Mucosa of descending colon (tissue), 3 donors: ENCODE data around the gene CD300LD. TPM values are rescaled to one million over a fixed set of nuclear protein-coding genes. Genes with fewer than 3 reads are reported as not detected.

Experiments used
- ATAC-seq: fragments of 200-7000 bp; cut with Tn5 transposase; one replicate; pipeline ENCODE4 v1.9.1; 2020; ENCODE audit warnings: mild to moderate bottlenecking, moderate library complexity
- DNase-seq, 3 donors: peaks; one replicate each; pipeline ENCODE4 v3.0.0-alpha.2; 2020
- H3K36me3 ChIP-seq: fragments of 200-600 bp; one replicate; pipeline ENCODE4 v1.8.0; 2021; ENCODE audit warnings: low read depth, mild to moderate bottlenecking
- H3K4me1 ChIP-seq: fragments of 200-600 bp; one replicate; pipeline ENCODE4 v1.8.0; 2021; ENCODE audit warnings: low read depth, mild to moderate bottlenecking
- H3K4me3 ChIP-seq: fragments of 200-600 bp; one replicate; pipeline ENCODE4 v1.8.0; 2021; ENCODE audit warnings: mild to moderate bottlenecking
- H3K9me3 ChIP-seq: fragments of 200-600 bp; one replicate; pipeline ENCODE4 v1.8.0; 2021; ENCODE audit warnings: mild to moderate bottlenecking
- intact Hi-C, 2 donors: fragments of 100-400 bp; cut with DNase I in 1 of 2; cut with micrococcal nuclease in 1 of 2; formaldehyde crosslinking; loops; one replicate each; pipeline versions ENCODE4 v1.11.0 to v1.11.1; 2022; cut with DNase I, micrococcal nuclease
- total RNA-seq, 3 donors: library from RNA; stranded (reverse); fragmentation: NEBNext Ultra II Directional in 2 of 3; extraction: Animal tissue kit (Norgen Biotek cat#: 25700) in 2 of 3; gene quantifications; one replicate each; pipeline versions ENCODE4 v1.2.1 to v1.2.4, GENCODE V29; 2021 to 2023
- TF ChIP-seq, protein P1 (sequence below): fragments of 200-600 bp; IDR thresholded peaks from one replicate; pipeline ENCODE4 v1.8.0; 2022; ENCODE audit warnings: antibody characterized with exemption, mild to moderate bottlenecking
- donor health status: DM: no; HTN: no; CAD: no; lungs with moderate emphysema.
- donor health status: DM: no; HTN: no; CAD: no.
- donor health status: DM: no; HTN: yes; CAD: no.

The CD300LD gene
- total RNA-seq, 3 donors from 2014 or later, result not detected

- no peaks in the 10 kb centered on the region for H3K36me3 ChIP-seq
- intact Hi-C loops, result no loop called here
- ATAC-seq (no peak), DNase-seq (no peak)
- TF ChIP-seq, protein P1, sequence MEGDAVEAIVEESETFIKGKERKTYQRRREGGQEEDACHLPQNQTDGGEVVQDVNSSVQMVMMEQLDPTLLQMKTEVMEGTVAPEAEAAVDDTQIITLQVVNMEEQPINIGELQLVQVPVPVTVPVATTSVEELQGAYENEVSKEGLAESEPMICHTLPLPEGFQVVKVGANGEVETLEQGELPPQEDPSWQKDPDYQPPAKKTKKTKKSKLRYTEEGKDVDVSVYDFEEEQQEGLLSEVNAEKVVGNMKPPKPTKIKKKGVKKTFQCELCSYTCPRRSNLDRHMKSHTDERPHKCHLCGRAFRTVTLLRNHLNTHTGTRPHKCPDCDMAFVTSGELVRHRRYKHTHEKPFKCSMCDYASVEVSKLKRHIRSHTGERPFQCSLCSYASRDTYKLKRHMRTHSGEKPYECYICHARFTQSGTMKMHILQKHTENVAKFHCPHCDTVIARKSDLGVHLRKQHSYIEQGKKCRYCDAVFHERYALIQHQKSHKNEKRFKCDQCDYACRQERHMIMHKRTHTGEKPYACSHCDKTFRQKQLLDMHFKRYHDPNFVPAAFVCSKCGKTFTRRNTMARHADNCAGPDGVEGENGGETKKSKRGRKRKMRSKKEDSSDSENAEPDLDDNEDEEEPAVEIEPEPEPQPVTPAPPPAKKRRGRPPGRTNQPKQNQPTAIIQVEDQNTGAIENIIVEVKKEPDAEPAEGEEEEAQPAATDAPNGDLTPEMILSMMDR, result no peak
- H3K4me1 ChIP-seq, result no peaks in the 10 kb centered on the region
- no peaks in the 10 kb centered on the region for H3K9me3 ChIP-seq
- H3K4me3 ChIP-seq, result no peak overlapping the region
Observed at GRCh38 chr17:74585711-74586110, 6.4 kb downstream of the CD300LD start.

DNA sequence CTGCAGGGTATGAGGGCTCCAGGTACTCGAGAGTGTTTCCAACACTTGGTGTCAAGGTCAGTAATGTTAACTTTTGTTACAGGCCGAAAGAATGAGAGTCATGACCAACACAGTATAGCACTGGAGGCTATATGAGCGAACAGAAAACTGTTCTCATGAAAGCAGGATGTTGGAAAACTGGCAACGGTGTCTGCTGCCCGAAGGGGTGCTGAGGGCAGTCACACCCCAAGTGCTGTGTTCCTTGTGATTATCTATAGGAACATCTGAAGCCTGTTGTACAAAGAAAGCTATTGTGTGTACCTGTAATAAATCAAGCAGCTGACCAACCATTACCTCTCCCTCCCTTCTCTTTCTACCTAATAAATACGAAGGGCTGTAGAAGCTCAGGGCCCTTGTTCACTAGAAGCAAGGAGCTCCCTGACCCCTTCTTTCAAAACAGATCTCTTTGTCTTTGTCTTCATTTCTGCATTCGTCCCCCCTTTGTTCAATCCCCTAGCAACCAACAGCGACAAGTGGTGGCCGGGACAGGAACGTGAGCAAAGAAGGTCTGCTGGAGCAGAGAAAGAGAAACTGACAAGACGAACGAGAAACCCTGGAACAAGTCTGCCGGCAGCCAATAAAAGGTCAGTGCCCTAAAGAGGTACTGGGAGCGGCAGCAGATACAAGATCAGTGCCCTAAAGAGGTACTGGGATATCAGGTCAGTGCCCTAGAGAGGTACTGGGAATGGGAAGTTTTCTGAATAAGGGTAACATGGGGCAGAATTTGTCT, 7.6 kb downstream of the CD300LD start:
- Histone ChIP-seq H3K9me3 (no peaks in the 10 kb centered on the region), H3K4me3 (no peak overlapping the region), H3K36me3 (no peaks in the 10 kb centered on the region), H3K4me1 (no peaks in the 10 kb centered on the region)
- DNase-seq (no peak), ATAC-seq (peak; percentile 82)
- TF ChIP-seq, protein P1, result no peak
- intact Hi-C loops, result no loop called here

- Histone ChIP-seq H3K4me1 (no peaks in the 10 kb centered on the region), H3K36me3 (no peaks in the 10 kb centered on the region), H3K9me3 (no peaks in the 10 kb centered on the region), H3K4me3 (no peak overlapping the region)
- TF ChIP-seq, protein P1, result no peak
- intact Hi-C loops, result no loop called here
- DNase-seq (no peak), ATAC-seq (peak; percentile 30)
Observed at GRCh38 chr17:74582633-74583032, 9.4 kb downstream of the CD300LD start.

- DNase-seq (no peak), ATAC-seq (no peak)
- intact Hi-C loops, result no loop called here
- TF ChIP-seq, protein P1, result no peak
- Histone ChIP-seq H3K9me3 (no peaks in the 10 kb centered on the region), H3K4me1 (no peaks in the 10 kb centered on the region), H3K36me3 (no peaks in the 10 kb centered on the region), H3K4me3 (no peak overlapping the region)
Observed at GRCh38 chr17:74579900-74580299, 12.2 kb downstream of the CD300LD start.

GRCh38 chr17:74578979-74579378, 13.1 kb downstream of the CD300LD start:
- no peak for ATAC-seq
- no peak overlapping the region for H3K4me3 ChIP-seq
- H3K9me3 ChIP-seq, result no peaks in the 10 kb centered on the region
- intact Hi-C loops, result no loop called here
- H3K4me1 ChIP-seq, result no peaks in the 10 kb centered on the region
- no peak for DNase-seq
- H3K36me3 ChIP-seq, result no peaks in the 10 kb centered on the region
- TF ChIP-seq, protein P1, result no peak
